Epithelial cell of esophagus (primary cell): ENCODE measurements around the gene CCDC90B.
A peak's percentile ranks its signal among the peaks of the same experiment; 100 is the strongest.

Experiments
- DNase-seq: peaks from one replicate; pipeline ENCODE4 v3.0.0; 2010; ENCODE audit warnings: low read depth
- H3K4me3 ChIP-seq: 2 replicates; pipeline ENCODE4 v1.5.1; 2011; ENCODE audit warnings: mild to moderate bottlenecking, low read length, control low read depth
- TF ChIP-seq, protein P1 (sequence below): IDR thresholded peaks from 2 replicates; pipeline ENCODE4 v1.5.1; 2011; ENCODE audit warnings: low read depth, mild to moderate bottlenecking, low read length, control low read depth, inconsistent platforms; ENCODE audit not compliant: insufficient read depth; ENCODE audit errors: missing control alignments

CCDC90B gene

GRCh38 chr11:83303316-83303715 is 17.1 kb upstream of the CCDC90B start:
- TF ChIP-seq, protein P1, sequence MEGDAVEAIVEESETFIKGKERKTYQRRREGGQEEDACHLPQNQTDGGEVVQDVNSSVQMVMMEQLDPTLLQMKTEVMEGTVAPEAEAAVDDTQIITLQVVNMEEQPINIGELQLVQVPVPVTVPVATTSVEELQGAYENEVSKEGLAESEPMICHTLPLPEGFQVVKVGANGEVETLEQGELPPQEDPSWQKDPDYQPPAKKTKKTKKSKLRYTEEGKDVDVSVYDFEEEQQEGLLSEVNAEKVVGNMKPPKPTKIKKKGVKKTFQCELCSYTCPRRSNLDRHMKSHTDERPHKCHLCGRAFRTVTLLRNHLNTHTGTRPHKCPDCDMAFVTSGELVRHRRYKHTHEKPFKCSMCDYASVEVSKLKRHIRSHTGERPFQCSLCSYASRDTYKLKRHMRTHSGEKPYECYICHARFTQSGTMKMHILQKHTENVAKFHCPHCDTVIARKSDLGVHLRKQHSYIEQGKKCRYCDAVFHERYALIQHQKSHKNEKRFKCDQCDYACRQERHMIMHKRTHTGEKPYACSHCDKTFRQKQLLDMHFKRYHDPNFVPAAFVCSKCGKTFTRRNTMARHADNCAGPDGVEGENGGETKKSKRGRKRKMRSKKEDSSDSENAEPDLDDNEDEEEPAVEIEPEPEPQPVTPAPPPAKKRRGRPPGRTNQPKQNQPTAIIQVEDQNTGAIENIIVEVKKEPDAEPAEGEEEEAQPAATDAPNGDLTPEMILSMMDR, result no peak
- no peak overlapping the region for H3K4me3 ChIP-seq

DNA sequence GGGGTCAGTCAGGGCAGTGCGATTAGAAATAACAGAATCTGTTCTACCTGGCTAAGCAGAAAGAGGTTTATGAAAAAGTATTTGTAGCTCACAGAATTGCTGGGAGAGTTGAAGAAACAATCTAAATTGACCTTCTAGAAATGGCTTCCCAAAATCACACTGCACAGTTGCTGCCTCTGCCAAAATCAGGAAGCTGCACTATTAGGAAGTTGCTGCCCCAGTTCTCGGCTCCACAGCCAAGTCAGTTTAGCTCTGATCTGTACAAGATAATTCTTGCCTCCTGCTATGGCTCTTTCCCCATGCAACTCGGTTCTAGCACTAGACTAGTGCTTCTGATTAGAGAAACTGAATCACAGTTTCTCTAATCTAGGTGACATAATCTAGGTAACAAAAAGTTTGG is 16.0 kb upstream of the CCDC90B start:
- no peak overlapping the region for H3K4me3 ChIP-seq
- DNase-seq, result no peak
- TF ChIP-seq, protein P1, result no peak

More at GRCh38 chr11:83303316-83303715, 17.1 kb upstream of the CCDC90B start:
- DNase-seq, result no peak

DNA sequence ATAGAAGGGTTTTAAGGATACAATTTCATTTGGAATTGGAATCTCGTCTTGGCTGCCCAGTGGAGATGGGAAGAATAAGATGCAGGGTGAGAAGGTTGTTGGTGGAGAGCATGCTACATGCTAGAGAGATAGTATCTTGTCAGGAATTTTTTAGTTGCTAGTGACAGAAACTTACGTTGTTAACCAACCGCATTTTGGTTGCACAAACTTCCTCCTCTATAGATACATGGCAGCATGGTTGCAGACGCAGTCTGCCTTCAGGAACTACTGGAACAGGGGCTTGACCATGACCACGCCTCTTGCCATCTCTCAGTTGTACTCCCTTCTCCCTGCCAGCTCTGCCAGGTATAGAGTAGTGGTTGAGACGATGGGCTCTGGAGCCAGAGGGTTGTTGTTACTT is 13.5 kb upstream of the CCDC90B start:
- H3K4me3 ChIP-seq, result no peak overlapping the region
- DNase-seq, result no peak
- TF ChIP-seq, protein P1, result no peak

GRCh38 chr11:83294208-83294607 is 8.0 kb upstream of the CCDC90B start:
- no peak overlapping the region for H3K4me3 ChIP-seq
- DNase-seq, result no peak
- TF ChIP-seq, protein P1, result no peak

GRCh38 chr11:83293457-83293774 is 7.2 kb upstream of the CCDC90B start:
- TF ChIP-seq, protein P1, result no peak
- no peak overlapping the region for H3K4me3 ChIP-seq

GRCh38 chr11:83292709-83293456 is 6.7 kb upstream of the CCDC90B start:
- peak; percentile 72 for DNase-seq
- no peak overlapping the region for H3K4me3 ChIP-seq
- TF ChIP-seq, protein P1, result peak; percentile 83

More at GRCh38 chr11:83293457-83293774, 7.2 kb upstream of the CCDC90B start:
- DNase-seq, result no peak

- TF ChIP-seq, protein P1, result no peak
- H3K4me3 ChIP-seq, result no peak overlapping the region
- no peak for DNase-seq
These were observed 1.5 kb upstream of the CCDC90B start for GRCh38 chr11:83287631-83288030.
